Stimulated activated CD8-positive, alpha-beta memory T cell treated with anti-CD3 and anti-CD28 coated beads, Interleukin-7, amount 100 ng/mL, for 4 hours (primary cell): ENCODE results near the gene FGFR3.

ENCODE experiments used
- DNase-seq, 2 donors: peaks; one replicate each; pipeline ENCODE4 v3.0.0-alpha.2; 2020; ENCODE audit warnings: low read depth in 2 of 2

The FGFR3 gene

DNA sequence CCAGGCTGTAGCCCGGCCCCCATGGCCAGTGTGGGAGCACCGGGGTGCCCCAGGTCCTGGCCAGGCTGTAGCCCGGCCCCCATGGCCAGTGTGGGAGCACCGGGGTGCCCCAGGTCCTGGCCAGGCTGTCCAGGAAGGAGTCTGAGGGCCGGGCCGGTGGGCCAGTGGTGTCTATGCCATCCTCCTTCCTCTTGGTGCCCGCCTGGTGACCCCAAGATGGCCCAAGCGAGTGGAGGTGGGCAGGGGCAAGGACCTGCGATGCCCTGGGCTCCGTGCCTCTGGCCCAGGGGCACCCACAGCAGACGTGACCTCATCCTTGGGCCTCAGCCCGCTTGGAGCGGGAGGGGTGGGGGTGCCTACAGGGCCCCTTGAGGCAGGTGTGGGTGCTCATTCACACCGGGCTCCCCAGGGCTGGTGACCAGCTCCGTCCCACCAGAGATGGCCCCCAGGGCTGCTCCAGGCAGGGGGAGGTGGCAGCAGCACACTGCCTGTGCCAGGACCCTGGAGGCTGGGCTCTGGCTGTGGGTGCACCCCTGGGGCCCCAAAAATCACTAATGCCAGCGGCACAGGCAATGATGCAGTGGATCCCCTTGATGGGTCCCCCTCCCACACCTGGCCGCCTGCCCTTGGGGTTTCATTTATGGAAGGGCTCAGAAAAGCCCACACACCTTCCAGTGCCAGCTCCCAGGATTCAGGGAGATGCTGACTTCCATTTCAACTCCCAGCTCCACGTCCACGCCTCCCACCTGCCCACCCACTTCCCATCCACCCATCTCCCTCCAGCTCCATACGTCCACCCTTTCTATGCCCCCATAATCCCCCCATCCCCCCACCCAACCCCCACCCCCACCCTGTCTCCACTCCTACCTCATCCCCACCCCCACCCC, 36.0 kb upstream of the FGFR3 start:
- DNase-seq: no peak

DNA sequence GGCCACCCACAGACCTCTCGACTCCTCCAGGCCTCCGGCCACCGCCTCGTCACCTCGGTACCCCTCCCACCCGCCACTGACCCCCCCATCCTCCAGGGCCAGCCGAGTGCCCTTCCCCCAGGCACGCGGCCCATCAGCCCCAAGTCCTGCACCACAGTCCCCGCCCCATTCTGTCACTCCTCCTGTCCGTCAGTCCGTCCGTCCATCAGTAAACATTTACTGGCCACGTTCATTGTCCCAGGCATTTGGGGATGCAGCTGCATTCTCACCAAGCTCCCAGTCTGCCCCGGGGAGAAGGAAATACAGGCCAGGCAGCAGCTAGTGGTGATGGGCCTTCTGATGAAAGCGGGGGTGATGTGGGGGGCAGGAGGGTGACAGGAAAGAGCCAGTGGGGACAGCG, 35.3 kb upstream of the FGFR3 start:
- no peak for DNase-seq

DNA sequence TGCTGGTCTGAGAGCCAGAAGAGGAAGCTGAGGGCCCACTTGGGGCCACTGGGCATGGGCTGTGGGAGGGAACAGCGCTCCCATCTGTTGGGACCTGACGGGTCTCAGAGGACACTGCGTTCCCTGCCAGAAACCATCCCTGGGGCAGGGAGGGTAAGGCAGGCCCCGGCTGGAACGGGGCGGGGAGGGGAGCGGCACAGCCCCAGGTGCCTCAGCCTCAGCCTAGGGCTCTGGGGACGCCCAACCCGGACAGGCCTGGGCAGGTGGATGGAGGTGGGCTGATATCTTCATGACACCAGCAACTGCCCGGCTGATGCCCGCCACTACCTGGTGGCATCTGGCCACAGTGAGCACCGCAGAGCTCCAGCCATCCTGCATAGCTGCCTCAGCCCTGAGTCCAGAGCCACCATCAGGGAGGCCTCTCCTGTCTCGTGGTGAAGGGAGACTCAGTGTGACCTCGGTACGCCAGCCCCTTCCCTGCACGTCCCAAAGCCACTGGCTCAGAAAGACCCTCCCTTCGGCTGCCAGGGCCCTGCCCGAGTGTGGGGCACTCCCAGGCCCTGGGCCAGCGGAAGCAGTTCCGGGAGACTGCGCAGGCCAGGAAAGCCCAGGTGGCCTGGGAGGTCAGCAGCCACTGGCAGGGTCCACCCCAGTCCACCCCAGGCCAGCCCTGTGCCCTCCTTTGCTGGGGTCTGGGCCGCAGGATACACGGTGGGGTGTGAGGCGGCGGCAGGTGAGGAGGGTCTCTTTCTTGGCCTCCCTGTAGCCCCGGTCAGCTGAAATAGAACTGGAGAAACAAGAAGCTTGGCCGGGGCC, 34.6 kb upstream of the FGFR3 start:
- no peak for DNase-seq

DNA sequence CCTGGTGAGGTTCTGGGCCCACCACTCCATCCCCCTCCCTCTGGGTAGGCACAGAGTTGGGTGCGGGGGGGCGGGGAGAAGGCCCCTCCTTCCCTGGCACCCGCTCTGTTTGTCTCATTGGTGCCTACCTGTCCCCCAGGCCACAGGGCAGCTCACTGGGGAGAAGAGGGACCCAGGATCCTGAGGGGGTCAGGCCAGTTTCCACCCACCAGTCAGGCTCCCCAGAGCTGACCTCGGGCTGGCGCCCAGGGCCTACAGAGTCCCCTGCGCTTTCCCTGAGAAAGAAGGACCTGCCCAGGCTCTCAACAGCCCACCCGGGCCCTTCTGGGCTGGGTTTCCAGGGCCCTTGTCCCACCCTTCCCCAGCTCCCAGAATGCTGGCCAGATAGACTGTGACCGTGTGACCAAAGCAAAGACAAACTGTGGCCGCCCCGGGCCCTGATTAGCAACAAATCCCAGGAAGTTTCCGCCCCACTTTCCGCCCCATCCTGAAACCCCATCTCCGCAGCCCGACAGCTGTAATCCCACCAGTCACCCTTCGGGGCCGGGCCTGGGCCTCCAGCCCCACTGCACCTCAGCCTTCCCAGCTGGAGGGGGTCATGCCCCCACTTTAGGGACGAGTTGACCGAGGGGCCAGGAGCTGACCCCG, 33.8 kb upstream of the FGFR3 start:
- no peak for DNase-seq

DNA sequence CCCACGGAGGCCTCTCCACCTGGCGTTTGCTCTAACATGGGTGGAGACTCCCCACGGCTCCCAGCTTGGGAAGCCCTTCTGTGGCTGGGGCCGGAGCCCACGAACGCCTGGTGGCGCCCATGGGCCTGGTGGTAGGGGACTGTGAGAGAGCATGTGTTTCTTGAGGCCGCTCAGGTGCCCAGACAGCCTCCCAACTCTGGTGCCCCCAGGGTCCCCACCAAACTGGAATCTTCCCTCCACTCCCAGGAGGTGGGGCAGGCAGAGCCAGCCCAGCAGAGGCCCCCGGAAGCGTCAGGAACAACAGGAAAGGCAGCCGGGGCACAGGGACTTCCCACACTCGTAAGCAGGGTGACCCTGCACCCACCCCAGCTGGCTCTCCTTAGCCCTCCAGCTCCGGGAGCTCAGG, 33.3 kb upstream of the FGFR3 start:
- no peak for DNase-seq

DNA sequence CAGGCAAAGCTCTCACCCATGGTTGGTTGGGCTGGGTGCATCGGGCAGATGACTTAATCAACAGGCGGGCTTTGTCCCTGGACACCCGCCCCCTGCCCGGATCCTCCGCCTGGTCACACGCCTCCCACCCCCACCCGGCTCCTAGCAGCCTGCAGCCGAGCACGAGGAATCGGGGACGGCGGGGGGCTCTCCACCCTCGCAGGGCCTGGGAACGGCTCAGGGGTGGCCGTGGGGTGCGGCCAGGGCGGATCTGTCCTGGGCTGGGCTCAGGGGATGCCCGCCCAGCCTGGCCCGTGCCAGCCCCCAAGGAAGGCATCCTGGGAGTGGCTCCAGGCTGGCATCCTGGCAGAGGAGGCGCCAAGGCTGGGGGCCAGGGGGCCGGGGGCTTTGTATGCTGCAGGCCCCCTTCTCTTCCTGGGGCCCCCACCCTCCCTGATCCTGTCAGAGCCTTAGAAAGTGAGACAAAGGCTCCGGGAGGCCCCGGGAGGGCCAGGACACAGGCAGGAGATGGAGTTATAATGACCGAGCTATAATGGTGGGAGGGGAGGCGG, 32.5 kb upstream of the FGFR3 start:
- DNase-seq: no peak

DNA sequence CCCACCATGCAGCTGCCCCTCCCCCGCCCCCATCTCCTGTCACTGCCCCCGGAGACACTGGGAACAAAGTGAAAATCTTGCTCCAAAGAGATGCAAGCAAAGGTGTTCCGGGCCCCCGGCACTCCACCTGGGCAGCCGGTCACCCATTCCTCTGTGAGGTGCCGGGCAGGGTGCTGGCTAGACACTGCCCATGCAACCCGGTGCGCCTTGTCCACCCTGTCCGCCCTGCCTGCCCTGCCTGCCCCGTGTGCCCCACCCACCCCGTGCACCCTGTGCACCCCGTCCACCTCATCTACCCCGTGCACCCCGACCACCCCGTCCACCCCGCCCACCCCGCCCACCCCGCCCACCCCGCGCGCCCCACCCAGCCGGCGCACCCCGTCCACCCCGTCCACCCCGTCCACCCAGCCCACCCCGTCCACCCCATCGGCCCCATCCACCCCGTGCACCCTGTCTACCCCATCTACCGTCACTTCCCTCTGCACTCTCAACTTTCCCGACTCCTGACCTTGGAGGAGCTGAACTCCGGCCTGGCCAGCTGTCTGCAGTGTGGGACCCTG, 31.9 kb upstream of the FGFR3 start:
- no peak for DNase-seq

DNA sequence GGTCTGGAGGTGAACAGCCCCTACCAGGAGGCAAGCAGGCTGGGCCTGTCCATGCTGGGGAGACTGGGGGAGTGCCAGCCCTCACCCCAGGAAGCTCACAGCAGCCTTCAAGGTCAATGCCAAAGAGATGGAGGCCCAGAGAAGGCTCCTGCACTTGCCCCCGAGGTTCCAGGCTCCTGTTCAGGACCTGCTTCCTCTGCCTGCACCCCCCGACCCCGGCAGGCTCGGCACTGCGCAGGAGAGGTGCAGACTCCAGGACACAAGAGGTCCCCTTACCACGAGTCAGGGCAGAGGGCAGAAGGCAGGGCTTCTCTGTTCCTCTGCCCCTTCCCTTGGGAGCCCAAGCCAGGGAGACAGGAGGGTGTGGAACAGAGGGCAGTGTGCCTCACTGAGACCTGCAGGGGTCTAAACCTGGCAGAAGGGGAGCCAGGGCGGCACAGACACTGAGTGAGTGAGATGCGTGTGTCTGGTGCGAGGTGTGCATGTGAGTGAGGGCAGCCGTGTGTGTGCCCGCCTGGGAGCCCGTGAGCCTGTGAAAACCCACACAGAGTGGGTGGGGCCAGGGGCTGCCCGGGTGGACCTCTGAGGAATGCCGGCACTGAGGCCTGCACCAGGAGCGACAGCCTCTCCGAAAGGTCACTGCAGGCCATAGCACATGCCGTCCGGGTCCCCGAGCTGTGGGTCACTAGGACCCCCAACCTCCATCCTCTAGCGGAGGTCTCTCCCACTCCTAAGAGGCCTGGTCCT, 30.7 kb upstream of the FGFR3 start:
- DNase-seq: no peak

DNA sequence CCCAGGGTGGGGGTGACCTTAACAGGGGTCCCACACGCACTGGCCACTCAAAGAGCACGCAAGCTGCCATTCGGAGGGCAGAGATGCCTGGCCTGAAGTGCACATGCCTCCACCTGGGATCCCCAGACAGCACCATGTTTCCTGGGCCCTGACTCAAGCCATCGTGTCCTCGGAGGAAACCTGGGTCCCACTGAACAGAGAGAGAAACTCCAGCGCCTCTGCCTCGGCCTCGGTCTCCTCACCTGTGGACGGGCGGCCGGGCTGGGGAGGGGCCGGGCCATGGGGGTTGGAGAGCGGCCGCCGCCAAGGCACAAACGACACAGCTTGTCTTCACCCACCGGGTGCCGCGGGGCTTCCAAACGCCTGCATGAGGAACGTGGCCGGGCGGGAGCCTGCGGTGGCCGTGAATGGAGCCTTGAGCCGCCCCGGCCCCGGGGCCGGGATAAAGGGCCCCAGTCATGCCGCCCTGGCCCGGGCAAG, 30.0 kb upstream of the FGFR3 start:
- no peak for DNase-seq

DNA sequence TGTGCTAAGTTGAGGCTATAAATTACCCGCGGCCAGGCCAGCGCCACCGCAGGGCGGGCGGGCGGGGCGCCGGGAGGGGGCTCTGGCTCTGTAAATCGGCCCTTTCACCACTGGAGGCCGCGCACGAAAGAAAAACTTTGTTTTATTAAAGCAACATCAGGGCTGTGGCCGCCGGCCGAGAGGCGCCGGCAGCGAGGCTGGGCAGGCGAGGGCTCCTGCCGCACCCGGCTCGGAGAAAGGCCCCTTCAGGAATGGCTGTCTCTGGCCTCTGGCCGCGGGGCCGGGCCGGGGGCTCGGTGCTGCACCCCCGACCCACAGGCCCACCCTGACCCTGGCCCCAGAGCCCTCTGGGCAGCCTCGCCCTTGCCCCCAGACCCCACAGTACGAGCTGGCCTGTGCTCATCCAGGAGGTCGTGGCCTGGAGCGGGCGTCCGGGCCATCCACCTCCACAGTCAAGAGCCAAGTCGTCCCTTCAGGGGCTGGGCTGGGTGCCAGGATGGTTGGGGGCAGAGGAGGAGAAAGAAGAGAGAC, 29.5 kb upstream of the FGFR3 start:
- no peak for DNase-seq

DNA sequence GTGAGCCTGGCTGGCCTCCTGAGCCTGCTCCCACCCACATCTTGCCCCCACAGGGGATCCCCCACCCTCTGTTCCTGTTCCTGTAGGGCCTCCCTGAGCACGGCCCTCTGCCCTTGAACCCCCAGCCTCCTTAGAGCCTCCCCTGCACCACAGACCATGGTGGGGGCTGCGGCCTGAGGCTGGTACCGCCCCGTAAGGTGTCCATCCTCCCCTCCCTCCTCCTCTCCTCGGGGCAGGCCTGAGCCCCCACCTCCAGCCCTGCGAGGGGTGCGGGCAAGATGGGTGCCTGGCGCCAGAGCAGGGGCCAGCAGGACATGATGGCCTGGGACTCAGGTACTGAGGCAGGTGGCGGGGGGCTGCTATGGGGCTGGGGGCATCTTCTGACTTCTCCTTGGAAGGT, 28.4 kb upstream of the FGFR3 start:
- no peak for DNase-seq

DNA sequence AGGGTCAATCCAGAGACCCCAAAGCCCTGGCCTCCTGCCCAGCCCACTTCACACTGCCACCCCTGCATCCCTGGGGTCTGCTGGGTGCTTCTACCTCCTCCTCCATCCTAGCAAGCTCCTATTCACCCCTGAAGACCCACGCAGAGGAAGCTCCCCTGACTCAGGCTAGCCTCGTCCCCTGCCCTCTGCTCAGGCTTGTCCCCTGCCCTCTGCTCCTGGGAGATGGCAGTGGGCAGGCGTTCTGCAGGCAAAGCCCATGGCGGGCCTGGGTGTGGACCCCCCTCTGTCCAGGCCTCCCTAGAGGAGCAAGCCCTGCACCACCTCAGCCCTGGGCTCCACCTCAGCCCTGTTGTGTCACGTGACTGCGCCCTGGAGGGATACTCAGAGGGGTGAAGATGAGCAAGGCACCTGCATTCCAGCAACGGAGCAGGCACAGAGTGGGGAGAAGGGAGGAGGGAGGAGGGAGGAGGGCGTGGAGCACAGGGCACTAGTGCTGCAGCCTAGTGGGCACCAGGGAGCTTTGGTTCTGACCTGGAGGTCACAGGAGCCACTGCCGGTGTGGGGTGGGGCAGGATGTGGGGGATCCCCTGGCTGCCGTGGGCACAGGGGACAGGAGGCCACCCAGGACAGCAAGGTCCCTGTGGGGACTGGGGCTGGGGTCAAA, 27.6 kb upstream of the FGFR3 start:
- DNase-seq: no peak

DNA sequence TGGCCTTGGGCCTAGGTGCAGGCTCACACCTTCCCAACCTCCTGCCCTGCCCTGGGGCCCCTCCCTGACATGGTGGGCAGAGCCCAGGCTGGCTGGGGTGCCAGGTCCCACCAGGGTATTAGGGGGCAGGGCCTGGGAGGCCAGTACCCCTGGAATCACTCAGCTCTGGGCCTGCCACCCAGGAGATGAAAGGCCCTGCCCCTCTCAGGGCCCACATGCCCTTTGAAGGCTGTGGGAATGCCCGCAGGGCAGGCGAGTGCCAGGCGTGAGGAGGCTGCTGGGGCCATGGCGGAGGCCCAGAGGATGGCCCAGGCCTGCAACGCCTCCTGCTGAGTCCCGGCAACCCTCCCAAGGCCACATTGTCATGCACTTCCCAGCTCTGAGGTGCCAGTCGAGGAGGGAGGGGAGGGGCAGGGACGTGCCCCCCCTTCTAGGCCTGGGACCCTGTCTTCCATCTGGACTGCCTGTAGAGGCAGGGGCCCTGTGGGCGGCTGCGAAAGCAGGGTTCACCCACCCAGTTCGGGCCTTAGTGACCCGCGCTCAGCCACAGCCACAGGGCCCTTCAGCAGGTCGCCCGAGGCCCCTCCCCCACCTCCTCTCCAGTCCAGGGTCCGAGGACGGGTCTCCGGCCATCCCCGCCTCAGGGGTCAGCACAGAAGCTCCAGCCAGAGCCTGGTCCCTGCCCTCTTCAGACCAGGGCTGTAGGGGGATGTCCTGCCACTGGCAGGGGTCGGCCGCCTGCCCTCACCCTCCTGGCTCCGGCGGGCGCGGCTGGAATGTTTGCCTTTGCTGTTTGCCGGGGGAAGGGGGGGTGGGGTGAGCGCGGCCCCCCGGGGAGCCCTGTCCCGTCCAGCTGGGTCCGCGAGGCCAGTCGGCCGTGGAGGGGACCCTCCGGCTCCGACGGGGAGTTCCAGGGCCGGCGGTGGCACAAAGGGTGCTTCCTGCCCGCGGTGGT, 26.7 kb upstream of the FGFR3 start:
- DNase-seq: no peak

DNA sequence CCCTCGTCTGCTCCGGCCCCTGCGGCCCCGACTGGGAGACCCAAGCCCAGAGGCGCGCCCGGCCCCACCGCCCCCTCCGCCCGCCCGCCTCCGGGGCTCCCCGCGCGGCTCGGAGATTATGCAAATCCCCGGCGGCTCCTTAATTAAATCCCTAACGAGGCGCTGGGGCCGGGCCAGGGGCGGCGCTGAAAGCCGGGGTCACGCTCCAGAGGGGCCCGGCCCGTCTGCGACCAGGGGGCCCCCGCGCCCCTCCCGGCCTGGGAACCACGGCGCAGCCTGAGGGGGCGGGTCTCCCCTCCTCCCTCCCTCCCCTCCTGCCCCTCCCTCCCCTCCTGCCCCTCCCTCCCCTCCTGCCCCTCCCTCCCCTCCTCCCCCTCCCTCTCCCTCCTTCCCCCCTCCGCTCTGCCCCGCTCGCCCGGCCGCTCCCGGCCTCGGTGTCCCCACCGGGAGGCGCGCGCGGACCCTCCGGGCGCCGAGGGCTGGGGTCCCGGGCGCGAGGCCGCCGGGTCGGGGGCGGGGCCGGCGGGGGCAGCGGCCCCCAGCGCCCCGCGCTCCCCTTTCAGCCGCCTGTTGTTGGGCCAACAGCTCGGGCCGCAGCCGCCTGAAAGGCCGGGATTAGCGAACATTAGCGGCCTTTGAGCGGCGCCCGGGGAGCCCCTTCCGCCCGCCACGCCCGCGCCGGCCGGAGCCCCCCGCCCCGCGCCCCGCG, 25.9 kb upstream of the FGFR3 start:
- no peak for DNase-seq

DNA sequence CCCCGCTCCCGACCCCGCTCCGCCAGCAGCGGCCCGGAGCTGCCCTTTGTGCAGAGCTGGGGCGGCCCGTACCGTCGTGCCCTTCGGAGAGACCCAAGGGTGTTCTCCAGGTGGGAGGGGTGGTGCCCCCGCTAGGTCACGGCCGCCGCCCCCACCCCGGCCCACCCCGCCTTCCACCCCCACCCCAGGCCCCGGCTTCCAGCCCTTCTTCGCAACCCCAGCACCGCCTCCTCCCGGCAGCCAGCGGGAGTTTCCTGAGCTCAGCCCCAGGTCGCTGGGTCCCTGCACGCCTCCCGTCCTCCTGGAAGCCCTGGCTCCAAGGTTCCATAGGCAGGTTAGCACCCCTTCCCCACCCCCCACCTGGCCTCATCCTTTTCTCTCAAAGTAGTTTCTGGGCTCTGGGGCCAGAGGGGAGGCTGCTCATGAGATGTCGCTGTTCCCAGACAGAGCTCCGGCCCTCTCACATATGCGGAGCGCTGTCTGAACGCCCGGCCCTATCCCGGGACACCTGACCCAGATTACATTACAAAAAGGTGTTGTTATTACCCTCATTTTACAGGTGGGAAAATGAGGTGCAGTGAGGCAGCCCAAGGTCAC, 25.2 kb upstream of the FGFR3 start:
- no peak for DNase-seq

DNA sequence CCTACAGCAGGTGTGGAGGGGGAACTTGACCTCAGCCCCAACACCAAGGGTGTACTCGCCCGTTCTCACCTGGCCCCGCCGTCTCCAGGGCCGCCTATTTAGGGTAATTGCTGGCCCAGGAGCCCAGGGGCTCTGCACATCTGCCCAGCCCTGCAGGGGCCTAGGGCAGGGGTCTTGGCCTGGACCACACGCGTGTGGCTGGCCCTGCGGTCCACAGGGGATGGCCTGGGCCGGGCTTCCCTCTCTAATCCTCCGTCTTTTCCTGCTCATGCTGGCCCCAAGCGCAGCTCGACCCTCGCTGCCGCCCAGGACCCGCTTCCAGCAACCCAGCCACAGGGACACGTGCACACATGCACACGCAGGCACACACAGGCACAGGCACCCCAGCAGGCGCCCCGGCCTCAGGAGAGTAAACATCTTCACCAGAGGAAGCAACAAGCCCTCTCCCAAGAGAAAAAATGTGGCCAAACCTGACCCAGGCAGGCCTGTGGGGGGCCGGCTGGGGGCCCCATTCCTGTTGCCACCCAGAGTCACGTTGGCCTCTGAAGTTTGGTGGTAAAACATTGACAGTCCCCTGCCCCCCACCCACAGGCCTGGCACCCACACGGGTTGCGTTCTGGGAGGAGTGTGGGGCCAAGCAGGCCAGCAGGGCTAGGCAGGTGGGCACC, 24.6 kb upstream of the FGFR3 start:
- DNase-seq: no peak

DNA sequence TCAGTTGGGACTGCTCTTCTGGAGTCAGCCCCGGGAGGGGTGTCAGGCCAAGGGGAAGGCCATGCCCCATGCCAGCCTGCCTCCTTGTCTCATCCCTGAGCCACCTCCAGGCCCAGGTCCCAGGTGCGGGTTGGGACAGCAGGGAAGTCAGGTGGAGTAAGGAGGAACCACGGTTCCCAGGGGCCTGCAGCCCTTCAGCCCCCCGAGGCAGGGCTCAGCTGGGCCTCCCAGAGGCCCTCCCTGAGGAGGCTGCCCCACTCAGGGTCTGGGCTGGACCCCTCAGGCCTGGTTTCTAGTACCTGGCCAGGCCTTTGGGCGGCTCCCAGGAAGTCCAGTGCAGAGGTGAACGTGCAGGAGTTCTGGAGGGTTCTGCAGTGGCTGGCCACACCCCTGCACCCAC, 23.4 kb upstream of the FGFR3 start:
- DNase-seq: no peak
